AG04449 (cell line): ENCODE measurements around the gene OLFM1.

ENCODE experiments used
- CTCF ChIA-PET: fragments of 350-600 bp; formaldehyde crosslinking; extraction: SDS; loops from one replicate; lab custom pipeline; 2021; ENCODE audit warnings: antibody characterized with exemption; lab: Yijun Ruan, JAX
- POLR2A ChIA-PET: fragments of 400-600, 350-600 bp; formaldehyde crosslinking; extraction: SDS; loops from one replicate; lab custom pipeline; 2020; ENCODE audit warnings: antibody characterized with exemption, inconsistent platforms; lab: Yijun Ruan, JAX
- DNase-seq: peaks from one replicate; pipeline ENCODE4 v3.0.0-alpha.2; 2010; ENCODE audit warnings: low read depth, low spot score
- H3K4me3 ChIP-seq: 2 replicates; pipeline ENCODE4 v1.5.1; 2011; ENCODE audit warnings: low read depth, mild to moderate bottlenecking, control low read depth, low read length
- TF ChIP-seq, protein P1 (sequence below): IDR thresholded peaks from one replicate; pipeline ENCODE4 v1.5.1; 2011; ENCODE audit warnings: mild to moderate bottlenecking, moderate library complexity, low read length, control low read depth, inconsistent platforms; ENCODE audit not compliant: insufficient read depth; ENCODE audit errors: missing control alignments

The OLFM1 gene

DNA sequence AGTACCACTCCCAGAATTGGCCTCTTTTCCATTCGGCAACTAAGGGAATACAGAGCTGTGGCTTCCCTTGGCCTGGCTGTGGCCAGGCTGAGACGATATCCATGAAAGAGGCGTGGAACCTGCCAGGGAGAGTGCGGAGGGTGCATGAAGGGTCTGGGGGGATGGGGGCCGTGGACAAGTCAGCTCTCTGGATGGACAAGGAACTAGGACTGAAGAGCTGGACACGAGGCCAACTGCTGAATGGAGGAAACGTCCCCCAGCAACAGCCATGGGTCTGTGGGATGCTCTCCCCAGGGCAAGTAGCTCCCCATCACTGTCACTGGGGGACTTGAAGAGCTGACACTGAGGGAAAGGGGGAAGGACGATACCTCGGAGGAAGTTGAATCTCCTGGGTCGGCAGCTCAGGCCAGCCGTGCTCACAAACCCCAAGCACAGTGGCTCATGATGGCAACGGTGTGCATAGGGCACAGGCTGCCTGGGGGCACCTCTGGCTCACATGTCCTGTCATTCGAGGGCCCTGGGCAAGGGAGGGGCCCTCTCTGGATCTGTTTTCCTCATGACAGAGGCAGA is 4.1 kb upstream of the OLFM1 start:
- TF ChIP-seq, protein P1, sequence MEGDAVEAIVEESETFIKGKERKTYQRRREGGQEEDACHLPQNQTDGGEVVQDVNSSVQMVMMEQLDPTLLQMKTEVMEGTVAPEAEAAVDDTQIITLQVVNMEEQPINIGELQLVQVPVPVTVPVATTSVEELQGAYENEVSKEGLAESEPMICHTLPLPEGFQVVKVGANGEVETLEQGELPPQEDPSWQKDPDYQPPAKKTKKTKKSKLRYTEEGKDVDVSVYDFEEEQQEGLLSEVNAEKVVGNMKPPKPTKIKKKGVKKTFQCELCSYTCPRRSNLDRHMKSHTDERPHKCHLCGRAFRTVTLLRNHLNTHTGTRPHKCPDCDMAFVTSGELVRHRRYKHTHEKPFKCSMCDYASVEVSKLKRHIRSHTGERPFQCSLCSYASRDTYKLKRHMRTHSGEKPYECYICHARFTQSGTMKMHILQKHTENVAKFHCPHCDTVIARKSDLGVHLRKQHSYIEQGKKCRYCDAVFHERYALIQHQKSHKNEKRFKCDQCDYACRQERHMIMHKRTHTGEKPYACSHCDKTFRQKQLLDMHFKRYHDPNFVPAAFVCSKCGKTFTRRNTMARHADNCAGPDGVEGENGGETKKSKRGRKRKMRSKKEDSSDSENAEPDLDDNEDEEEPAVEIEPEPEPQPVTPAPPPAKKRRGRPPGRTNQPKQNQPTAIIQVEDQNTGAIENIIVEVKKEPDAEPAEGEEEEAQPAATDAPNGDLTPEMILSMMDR = no peak
- POLR2A ChIA-PET = no interaction called here
- H3K4me3 ChIP-seq = no peak overlapping the region
- DNase-seq = no peak
- CTCF ChIA-PET = interaction anchor here (8.1 kb wide), 1 partner anchor 331 kb away, joined by 112 read pairs; no protein-coding TSS in a partner anchor

DNA sequence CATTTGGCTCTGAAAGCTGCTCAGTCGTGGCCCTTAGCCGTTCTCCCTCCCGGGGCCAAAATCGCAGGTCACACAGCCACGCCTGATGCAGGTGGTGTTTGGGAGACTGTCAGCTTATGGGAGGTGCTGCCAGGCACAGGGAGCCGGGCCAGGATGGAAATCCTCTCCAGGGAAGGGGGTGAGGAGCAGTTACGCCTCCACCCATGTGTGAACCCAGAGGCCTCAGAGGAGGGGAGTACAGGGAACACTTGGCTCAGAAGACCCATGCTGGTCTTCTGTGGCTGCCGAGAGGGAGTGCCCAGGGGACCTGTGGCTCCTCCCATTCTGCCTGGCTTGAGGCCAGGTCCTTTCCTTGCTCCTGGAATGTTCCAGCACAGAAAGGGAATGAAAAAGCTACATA is 3.6 kb upstream of the OLFM1 start:
- POLR2A ChIA-PET = no interaction called here
- no peak for DNase-seq
- CTCF ChIA-PET = interaction anchor here (8.1 kb wide), 1 partner anchor 331 kb away, joined by 112 read pairs; no protein-coding TSS in a partner anchor
- TF ChIP-seq, protein P1 = no peak
- H3K4me3 ChIP-seq = no peak overlapping the region

DNA sequence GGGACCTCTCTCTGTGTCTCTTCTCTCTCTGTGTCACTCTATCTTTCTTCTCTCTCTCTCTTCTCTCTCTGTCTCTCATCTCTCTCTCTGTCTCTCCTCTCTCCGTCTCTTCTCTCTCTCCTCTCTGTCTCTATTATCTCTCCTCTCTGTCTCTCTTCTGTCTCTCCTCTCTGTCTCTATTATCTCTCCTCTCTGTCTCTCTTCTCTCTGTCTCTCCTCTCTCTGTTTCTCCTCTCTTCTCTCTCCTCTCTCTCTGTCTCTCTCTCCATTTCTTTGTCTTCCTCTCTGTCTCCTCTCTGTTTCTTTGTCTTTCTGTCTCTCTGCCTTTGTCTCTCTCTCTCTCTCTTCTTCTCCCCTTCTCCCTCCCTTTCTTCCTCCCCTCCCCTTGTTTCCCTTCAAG is 3.2 kb upstream of the OLFM1 start:
- TF ChIP-seq, protein P1 = no peak
- H3K4me3 ChIP-seq = no peak overlapping the region
- ChIA-PET CTCF (interaction anchor here (8.1 kb wide), 1 partner anchor 330 kb away, joined by 112 read pairs; no protein-coding TSS in a partner anchor), POLR2A (no interaction called here)
- no peak for DNase-seq

DNA sequence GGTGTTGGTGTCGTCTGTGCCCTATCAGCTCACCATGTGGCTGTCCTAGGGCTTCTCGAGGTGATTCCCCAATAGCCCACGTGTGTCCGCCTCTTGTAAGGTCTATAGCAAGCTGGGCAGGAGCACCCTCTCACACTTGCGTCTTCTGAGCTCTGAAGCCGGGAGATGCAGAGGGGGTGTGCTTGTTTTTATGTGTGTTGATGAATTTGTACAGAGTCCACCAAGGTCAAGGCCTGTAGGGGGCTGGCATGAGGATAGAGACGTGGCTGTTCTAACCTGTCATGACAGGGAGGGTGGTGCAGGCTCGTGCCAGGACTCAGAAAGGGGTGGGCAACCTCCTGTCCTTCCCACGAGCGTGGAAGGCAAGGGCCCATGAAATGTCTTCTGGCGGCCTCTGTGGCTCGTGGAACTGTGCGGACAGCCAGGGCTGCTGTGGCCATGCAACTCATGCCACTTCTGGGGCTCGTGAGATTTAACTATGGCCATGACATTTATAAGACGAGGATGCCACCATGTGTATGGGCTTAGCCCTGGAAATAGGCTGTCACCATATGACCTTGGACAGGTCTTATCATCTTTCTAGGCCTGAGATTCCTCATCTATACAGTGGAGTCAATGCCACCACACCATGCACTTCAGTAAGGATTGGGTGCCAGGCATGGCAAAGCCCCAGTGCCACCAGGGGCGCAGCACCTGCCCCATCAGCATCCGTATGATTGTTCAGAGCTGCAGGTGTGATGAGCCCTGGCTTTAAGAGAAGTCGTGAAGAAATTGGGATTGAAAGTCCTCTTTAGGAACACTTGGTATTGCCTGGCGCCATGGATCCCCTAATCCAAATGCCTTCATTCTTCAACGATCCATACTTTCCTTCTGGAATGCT is 2.3 kb upstream of the OLFM1 start:
- TF ChIP-seq, protein P1 = no peak
- DNase-seq = no peak
- CTCF ChIA-PET = interaction anchor here (0.9 to 8.1 kb wide), 6 partner anchors 12 to 340 kb away, joined by 3 to 112 read pairs (median 4); no protein-coding TSS in a partner anchor
- POLR2A ChIA-PET = no interaction called here
- H3K4me3 ChIP-seq = no peak overlapping the region

DNA sequence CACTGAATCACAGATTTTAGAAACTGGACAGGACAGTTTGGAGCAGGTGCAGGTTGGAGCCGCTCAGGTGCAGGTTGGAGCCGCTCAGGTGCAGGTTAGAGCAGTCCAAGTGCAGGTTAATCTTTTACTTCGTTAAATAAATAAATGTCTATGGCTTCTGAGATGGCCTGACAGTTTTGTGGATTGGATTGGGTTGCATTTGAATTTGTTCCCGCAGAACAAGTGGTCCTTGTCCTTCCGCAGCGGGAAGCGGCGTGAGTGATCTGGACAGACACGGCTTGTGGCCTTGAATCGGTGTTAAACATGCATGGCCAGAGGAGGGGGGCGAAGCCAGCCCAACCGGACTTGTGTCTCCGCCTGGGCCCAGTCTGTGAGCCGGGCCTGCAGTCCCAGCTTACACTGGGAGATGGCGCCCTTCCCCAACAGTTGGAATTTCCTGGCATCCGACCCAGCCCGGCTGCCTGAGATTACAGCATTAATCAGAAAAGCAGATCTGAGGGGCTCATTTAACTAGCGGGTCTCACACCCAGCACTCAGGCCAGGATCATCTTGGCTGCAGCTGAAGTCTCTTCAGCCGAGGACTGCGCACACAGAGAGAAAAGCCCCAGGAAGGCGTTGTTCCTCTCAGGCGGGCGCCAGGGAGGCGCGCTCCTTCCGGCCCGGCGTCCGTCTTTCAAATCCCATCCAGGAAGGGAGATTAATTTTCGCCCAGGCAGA is 1.5 kb upstream of the OLFM1 start:
- no peak for DNase-seq
- TF ChIP-seq, protein P1 = peak; percentile 90
- H3K4me3 ChIP-seq = no peak overlapping the region; the same call in 1 of the 2 replicates
- CTCF ChIA-PET = interaction anchor here (0.5 to 8.1 kb wide), 17 partner anchors 9 to 1048 kb away, joined by 3 to 112 read pairs (median 3); no protein-coding TSS in a partner anchor
- POLR2A ChIA-PET = no interaction called here
